ENCODE results near the gene CAMKK2. TPM values are rescaled to one million over a fixed set of nuclear protein-coding genes. Genes with fewer than 3 reads are reported as not detected.

Gene CAMKK2
- total and polyA plus RNA-seq, 9 of the 15 experiments (the other 6 are each of a cell fraction or from before 2014, with no cell fraction given) = 4.3 to 32.0 (median 18.2) TPM

DNA sequence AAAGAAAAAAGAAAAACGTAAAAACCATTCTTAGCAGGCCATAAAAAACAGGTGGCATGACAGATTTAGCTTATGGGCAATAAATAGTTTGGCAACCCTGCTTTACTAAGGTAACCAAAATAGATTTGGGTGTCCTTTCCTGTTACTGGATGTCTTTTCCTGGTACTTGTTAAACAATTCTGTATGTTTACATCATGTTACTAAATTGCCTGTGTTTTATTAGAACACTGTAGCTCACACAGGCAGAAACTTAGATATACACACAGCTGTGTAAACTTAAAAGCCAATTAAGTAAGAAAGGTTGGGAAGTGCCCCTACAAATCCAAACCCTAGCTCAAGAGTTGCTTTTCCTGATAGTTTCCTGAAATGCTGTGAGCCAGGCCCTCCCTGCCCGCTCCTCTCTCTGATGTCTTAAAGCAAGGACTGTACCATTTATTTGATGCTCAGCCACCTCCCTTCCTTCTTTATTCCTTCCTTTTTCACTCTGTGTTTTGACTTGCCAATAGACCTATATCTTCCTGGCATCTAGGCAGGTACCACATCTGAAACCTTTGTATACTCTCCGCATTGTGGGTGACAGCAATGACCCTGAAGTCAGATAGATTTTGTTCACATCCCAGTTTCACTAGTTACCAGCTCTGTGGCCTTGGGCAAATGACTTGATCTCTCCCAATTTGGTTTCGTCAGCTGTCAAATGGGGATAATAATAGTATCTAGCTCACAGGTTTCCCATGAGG is 3.7 kb upstream of the CAMKK2 start:
- TF ChIP-seq, protein P1, sequence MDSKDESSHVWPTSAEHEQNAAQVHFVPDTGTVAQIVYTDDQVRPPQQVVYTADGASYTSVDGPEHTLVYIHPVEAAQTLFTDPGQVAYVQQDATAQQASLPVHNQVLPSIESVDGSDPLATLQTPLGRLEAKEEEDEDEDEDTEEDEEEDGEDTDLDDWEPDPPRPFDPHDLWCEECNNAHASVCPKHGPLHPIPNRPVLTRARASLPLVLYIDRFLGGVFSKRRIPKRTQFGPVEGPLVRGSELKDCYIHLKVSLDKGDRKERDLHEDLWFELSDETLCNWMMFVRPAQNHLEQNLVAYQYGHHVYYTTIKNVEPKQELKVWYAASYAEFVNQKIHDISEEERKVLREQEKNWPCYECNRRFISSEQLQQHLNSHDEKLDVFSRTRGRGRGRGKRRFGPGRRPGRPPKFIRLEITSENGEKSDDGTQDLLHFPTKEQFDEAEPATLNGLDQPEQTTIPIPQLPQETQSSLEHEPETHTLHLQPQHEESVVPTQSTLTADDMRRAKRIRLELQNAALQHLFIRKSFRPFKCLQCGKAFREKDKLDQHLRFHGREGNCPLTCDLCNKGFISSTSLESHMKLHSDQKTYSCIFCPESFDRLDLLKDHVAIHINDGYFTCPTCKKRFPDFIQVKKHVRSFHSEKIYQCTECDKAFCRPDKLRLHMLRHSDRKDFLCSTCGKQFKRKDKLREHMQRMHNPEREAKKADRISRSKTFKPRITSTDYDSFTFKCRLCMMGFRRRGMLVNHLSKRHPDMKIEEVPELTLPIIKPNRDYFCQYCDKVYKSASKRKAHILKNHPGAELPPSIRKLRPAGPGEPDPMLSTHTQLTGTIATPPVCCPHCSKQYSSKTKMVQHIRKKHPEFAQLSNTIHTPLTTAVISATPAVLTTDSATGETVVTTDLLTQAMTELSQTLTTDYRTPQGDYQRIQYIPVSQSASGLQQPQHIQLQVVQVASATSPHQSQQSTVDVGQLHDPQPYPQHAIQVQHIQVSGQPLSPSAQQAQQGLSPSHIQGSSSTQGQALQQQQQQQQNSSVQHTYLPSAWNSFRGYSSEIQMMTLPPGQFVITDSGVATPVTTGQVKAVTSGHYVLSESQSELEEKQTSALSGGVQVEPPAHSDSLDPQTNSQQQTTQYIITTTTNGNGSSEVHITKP (IDR thresholded peaks at IDR 0.05; ENCODE audit: partially characterized antibody) = peak; percentile 48
- TF ChIP-seq ZNF436 (CRISPR knock-in tag; IDR thresholded peaks at IDR 0.05) (no peak), ELF1 (tag; IDR thresholded peaks at IDR 0.05) (0 out of 2 replicates have a peak, but pooled peaks have one; percentile 2)
- Histone ChIP-seq H3K9me3 (replicated peaks; ENCODE audit: control insufficient read depth, insufficient read depth, low read depth, low read length) (no peaks in the 10 kb centered on the region), H3K9me1 (ENCODE audit: control insufficient read depth, insufficient read depth, low read length) (no peaks in the 10 kb centered on the region), H2AFZ (ENCODE audit: low read depth, low read length) (peak overlapping the region; percentile 74), H3K4me3 (no peak overlapping the region), H3K27me3 (ENCODE audit: control insufficient read depth in 2 of 2, insufficient read depth in 2 of 2, low read length in 2 of 2) (no peaks in the 10 kb centered on the region), H3K36me3 (ENCODE audit: control insufficient read depth, insufficient read depth, low read length) (no peaks in the 10 kb centered on the region), H3K79me2 (ENCODE audit: control insufficient read depth, insufficient read depth, low read length) (peaks cover 12% of the 10 kb centered on the region), H4K20me1 (replicated peaks; ENCODE audit: control insufficient read depth, insufficient read depth, low read length) (no peaks in the 10 kb centered on the region), H3K4me2 (ENCODE audit: insufficient read depth, low read length) (no peak overlapping the region), H3K27ac (ENCODE audit: extremely low read depth, low read depth, low read length) (no peak overlapping the region), H3K4me1 (replicated peaks in 1 of 2; ENCODE audit: control insufficient read depth in 2 of 2, insufficient read depth in 2 of 2, low read length in 2 of 2) (peaks cover 10 to 22% of the 10 kb centered on the region in 2 experiments; a peak in 4 of 5 replicates), H3K9ac (ENCODE audit: insufficient read depth in 1 of 2, low read depth in 2 of 2, low read length in 2 of 2) (no peak overlapping the region)
- ChIA-PET POLR2A (interaction anchor here (0.6 to 1.3 kb wide), 4 partner anchors 11 to 222 kb away, joined by 3 to 6 read pairs (median 3); no protein-coding TSS in a partner anchor), CTCF (ENCODE audit: low intra/inter-chr PET ratio) (no interaction called here)
- FAIRE-seq (no peak), DNase-seq (ENCODE audit: extremely low read depth in 1 of 4, low spot score in 3 of 4) (no peak), ATAC-seq (no peak)
- WGBS (ENCODE audit: insufficient coverage, low coverage, missing lambda C conversion rate) = 66% methylated on average over 4 of the region's 4 CpGs
- intact Hi-C loops (cut with micrococcal nuclease) (no loop called here), in situ Hi-C loops (cut with MboI) (no loop called here)
- no TSS peak for BruUV-seq (replicated peaks)

Data from K562 (cell line).